RKO (cell line): ENCODE measurements around the gene FBXO9.
A peak's percentile ranks its signal among the peaks of the same experiment; 100 is the strongest.

Experiments
- DNase-seq: peaks from one replicate; pipeline ENCODE4 v3.0.0-alpha.2; 2016; ENCODE audit warnings: low spot score

Gene FBXO9

GRCh38 chr6:53095270-53095669, 30.1 kb downstream of the FBXO9 start:
- DNase-seq: no peak

GRCh38 chr6:53095716-53096115, 30.5 kb downstream of the FBXO9 start:
- no peak for DNase-seq

GRCh38 chr6:53100561-53100960, 35.4 kb downstream of the FBXO9 start:
- no peak for DNase-seq

- DNase-seq: no peak
Measured at GRCh38 chr6:53101006-53101405, 35.8 kb downstream of the FBXO9 start.

- peak; percentile 32 for DNase-seq
Measured at GRCh38 chr6:53103993-53104675, 38.9 kb downstream of the FBXO9 start.

GRCh38 chr6:53104916-53105315, 39.7 kb downstream of the FBXO9 start:
- DNase-seq: no peak

GRCh38 chr6:53107091-53107490, 41.9 kb downstream of the FBXO9 start:
- no peak for DNase-seq

- DNase-seq: no peak
Measured at GRCh38 chr6:53109612-53110011, 44.4 kb downstream of the FBXO9 start.

- DNase-seq: no peak
Measured at GRCh38 chr6:53111865-53112264, 46.7 kb downstream of the FBXO9 start.

- no peak for DNase-seq
Measured at GRCh38 chr6:53112404-53112803, 47.2 kb downstream of the FBXO9 start.

GRCh38 chr6:53112871-53113270, 47.7 kb downstream of the FBXO9 start:
- no peak for DNase-seq

- DNase-seq: no peak
Measured at GRCh38 chr6:53113742-53114141, 48.5 kb downstream of the FBXO9 start.

GRCh38 chr6:53115113-53115512, 49.9 kb downstream of the FBXO9 start:
- no peak for DNase-seq

- DNase-seq: no peak
Measured at GRCh38 chr6:53115741-53116140, 50.5 kb downstream of the FBXO9 start.

GRCh38 chr6:53119349-53119748, 54.1 kb downstream of the FBXO9 start:
- DNase-seq: no peak

GRCh38 chr6:53119772-53120409, 54.7 kb downstream of the FBXO9 start:
- DNase-seq: no peak

- DNase-seq: no peak
Measured at GRCh38 chr6:53124131-53124800, 59.1 kb downstream of the FBXO9 start.

GRCh38 chr6:53125276-53125675, 60.1 kb downstream of the FBXO9 start:
- DNase-seq: no peak

GRCh38 chr6:53128842-53129241, 63.6 kb downstream of the FBXO9 start:
- no peak for DNase-seq

- DNase-seq: no peak
Measured at GRCh38 chr6:53130569-53131290, 65.5 kb downstream of the FBXO9 start.

GRCh38 chr6:53133961-53134360, 68.8 kb downstream of the FBXO9 start:
- no peak for DNase-seq

GRCh38 chr6:53134601-53135235, 69.5 kb downstream of the FBXO9 start:
- DNase-seq: no peak
